Type B pancreatic cell (in vitro differentiated cells): ENCODE data around the gene PHF13. TPM values are rescaled to one million over a fixed set of nuclear protein-coding genes. Genes with fewer than 3 reads are reported as not detected.
"Not testable (repeated sequence)": the region's sequence is repeated elsewhere in the genome, so short reads cannot be mapped to it uniquely, and the experiment has no call there.

Experiments
- DNase-seq: peaks from one replicate; pipeline ENCODE4 v3.0.0; 2021; ENCODE audit warnings: mixed read lengths; ENCODE audit not compliant: unreplicated experiment; ENCODE audit errors: extremely low spot score
- H3K27ac Mint-ChIP-seq: 2 replicates; pipeline ENCODE4 v1.8.0; 2021; ENCODE audit warnings: mild to moderate bottlenecking, mixed read lengths
- H3K27me3 Mint-ChIP-seq: 2 replicates; pipeline ENCODE4 v1.8.0; 2021; ENCODE audit warnings: mixed read lengths
- H3K36me3 Mint-ChIP-seq: 2 replicates; pipeline ENCODE4 v1.8.0; 2021; ENCODE audit warnings: mixed read lengths
- H3K4me1 Mint-ChIP-seq: one replicate; pipeline ENCODE4 v1.8.0; 2021; ENCODE audit warnings: mixed read lengths; ENCODE audit not compliant: unreplicated experiment
- H3K4me3 Mint-ChIP-seq: 2 replicates; pipeline ENCODE4 v1.8.0; 2021; ENCODE audit warnings: mild to moderate bottlenecking, mixed read lengths
- H3K9me3 Mint-ChIP-seq: 2 replicates; pipeline ENCODE4 v1.8.0; 2021; ENCODE audit warnings: mixed read lengths
- CTCF ChIP-seq: fragments of 200-600 bp; sonication (generic); conservative IDR thresholded peaks from 2 replicates; pipeline ENCODE4 v1.5.0; 2021; ENCODE audit warnings: antibody characterized with exemption, mild to moderate bottlenecking
- total RNA-seq: library from RNA; stranded (reverse); gene quantifications from 2 replicates; pipeline ENCODE4 v1.2.1, GENCODE V29; 2021; ENCODE audit warnings: low replicate concordance

The PHF13 gene
- total RNA-seq, 1 donor from 2014 or later = 21.2 TPM

GRCh38 chr1:6657138-6657537 is 43.6 kb downstream of the PHF13 start:
- Mint-ChIP-seq H3K9me3 (no peaks in the 10 kb centered on the region), H3K36me3 (peaks cover 3% of the 10 kb centered on the region), H3K27me3 (no peaks in the 10 kb centered on the region), H3K4me1 (peaks cover 6% of the 10 kb centered on the region), H3K27ac (no peak overlapping the region), H3K4me3 (no peak overlapping the region)
- DNase-seq = no peak
- no peak for TF ChIP-seq CTCF

- Mint-ChIP-seq H3K36me3 (peaks cover 11% of the 10 kb centered on the region), H3K27ac (no peak overlapping the region), H3K4me3 (no peak overlapping the region), H3K27me3 (no peaks in the 10 kb centered on the region), H3K4me1 (peaks cover 6% of the 10 kb centered on the region), H3K9me3 (no peaks in the 10 kb centered on the region)
- no peak for DNase-seq
- TF ChIP-seq CTCF = no peak
Observed at GRCh38 chr1:6658359-6659060, 45.0 kb downstream of the PHF13 start.

GRCh38 chr1:6660415-6661049 is 47.0 kb downstream of the PHF13 start:
- H3K4me1 Mint-ChIP-seq = no peaks in the 10 kb centered on the region
- DNase-seq = no peak
- no peak overlapping the region for H3K27ac Mint-ChIP-seq
- no peaks in the 10 kb centered on the region for H3K27me3 Mint-ChIP-seq
- H3K9me3 Mint-ChIP-seq = no peaks in the 10 kb centered on the region
- H3K4me3 Mint-ChIP-seq = no peak overlapping the region
- no peak for TF ChIP-seq CTCF
- peaks cover 16% of the 10 kb centered on the region for H3K36me3 Mint-ChIP-seq

GRCh38 chr1:6662468-6662867 is 48.9 kb downstream of the PHF13 start:
- H3K9me3 Mint-ChIP-seq = not testable (repeated sequence)

GRCh38 chr1:6666696-6667095 is 53.2 kb downstream of the PHF13 start:
- Mint-ChIP-seq H3K36me3 (peaks cover 23% of the 10 kb centered on the region), H3K4me3 (no peak overlapping the region), H3K4me1 (no peaks in the 10 kb centered on the region), H3K9me3 (no peaks in the 10 kb centered on the region), H3K27me3 (no peaks in the 10 kb centered on the region), H3K27ac (no peak overlapping the region)
- DNase-seq = no peak
- TF ChIP-seq CTCF = no peak

More at GRCh38 chr1:6662468-6662867, 48.9 kb downstream of the PHF13 start:
- not testable (repeated sequence) for H3K4me3 Mint-ChIP-seq, DNase-seq, H3K4me1 Mint-ChIP-seq, H3K27me3 Mint-ChIP-seq, H3K27ac Mint-ChIP-seq
- H3K36me3 Mint-ChIP-seq = peaks cover 18% of the 10 kb centered on the region

- H3K27me3 Mint-ChIP-seq = no peaks in the 10 kb centered on the region
- TF ChIP-seq CTCF = no peak
- H3K4me3 Mint-ChIP-seq = no peak overlapping the region
- peaks cover 23% of the 10 kb centered on the region for H3K36me3 Mint-ChIP-seq
- H3K9me3 Mint-ChIP-seq = no peaks in the 10 kb centered on the region
- H3K4me1 Mint-ChIP-seq = no peaks in the 10 kb centered on the region
- DNase-seq = no peak
- no peak overlapping the region for H3K27ac Mint-ChIP-seq
Observed at GRCh38 chr1:6667139-6667538, 53.6 kb downstream of the PHF13 start.
